B cell (primary cell): ENCODE results near the gene KRT80. TPM values are rescaled to one million over a fixed set of nuclear protein-coding genes. Genes with fewer than 3 reads are reported as not detected.

Experiments used
- ATAC-seq: fragments of 200-7000 bp; cut with Tn5 transposase; one replicate; pipeline ENCODE4 v1.10.0; 2021; ENCODE audit warnings: low read depth, mild to moderate bottlenecking, moderate number of reproducible peaks, moderate library complexity
- CTCF ChIA-PET: fragments of 350-600 bp; sonication (Branson Sonifier 250); formaldehyde crosslinking; loops from one replicate; lab custom pipeline; 2021; ENCODE audit warnings: antibody characterized with exemption, inconsistent platforms; lab: Charles Lee
- POLR2A ChIA-PET: fragments of 350-600 bp; sonication (Branson Sonifier 250); formaldehyde crosslinking; loops from one replicate; lab custom pipeline; 2021; ENCODE audit warnings: antibody characterized with exemption; lab: Charles Lee
- DNase-seq: peaks from one replicate; pipeline ENCODE4 v3.0.0; 2013
- H2AFZ ChIP-seq: 2 replicates; pipeline ENCODE4 v1.6.1; 2012; ENCODE audit warnings: mild to moderate bottlenecking, low read depth, low read length; ENCODE audit not compliant: insufficient read depth, poor library complexity, severe bottlenecking
- H3K27ac ChIP-seq, 2 donors: 1 replicate in 1 of 2; 2 replicates in 1 of 2; pipeline ENCODE4 v1.5.1; 2012 to 2013; ENCODE audit warnings: low read length in 2 of 2, mild to moderate bottlenecking in 2 of 2, moderate library complexity in 1 of 2
- H3K27me3 ChIP-seq, 4 experiments: fragments of 200-600 bp in 1 of 4; sonication (generic) in 1 of 4; replicated peaks in 1 of 4; 1 replicate in 2 of 4; 2 replicates in 2 of 4; pipeline versions ENCODE4 v1.6.1 to v1.7.0; 2013 to 2016; ENCODE audit warnings: low read length in 3 of 4, mild to moderate bottlenecking in 2 of 4, mixed read lengths in 1 of 4, moderate library complexity in 1 of 4; ENCODE audit not compliant: insufficient read depth in 4 of 4, control insufficient read depth in 3 of 4; ENCODE audit errors: control extremely low read depth in 1 of 4
- H3K36me3 ChIP-seq, 2 experiments: replicated peaks in 1 of 2; 1 replicate in 1 of 2; 2 replicates in 1 of 2; pipeline versions ENCODE4 v1.6.1 to v1.7.1; 2013; ENCODE audit warnings: low read length in 1 of 2; ENCODE audit not compliant: insufficient read depth in 2 of 2, control insufficient read depth in 1 of 2; ENCODE audit errors: control extremely low read depth in 1 of 2, extremely low read depth in 1 of 2
- H3K4me1 ChIP-seq, 2 donors: fragments of 200-600 bp in 1 of 2; sonication (generic) in 1 of 2; 1 replicate in 1 of 2; 2 replicates in 1 of 2; pipeline versions ENCODE4 v1.5.1 to v1.6.1; 2013 to 2017; ENCODE audit warnings: low read length in 2 of 2; ENCODE audit not compliant: control insufficient read depth in 2 of 2, insufficient read depth in 2 of 2
- H3K4me2 ChIP-seq: replicated peaks from 2 replicates; pipeline ENCODE3; 2012; ENCODE audit warnings: mild to moderate bottlenecking, low read depth, low read length; ENCODE audit not compliant: poor library complexity, severe bottlenecking
- H3K4me3 ChIP-seq, 5 experiments: fragments of 200-600 bp in 1 of 5; sonication (generic) in 1 of 5; 1 replicate in 3 of 5; 2 replicates in 2 of 5; pipeline versions ENCODE4 v1.5.1 to v1.7.0; 2011 to 2016; ENCODE audit warnings: low read length in 4 of 5, mild to moderate bottlenecking in 4 of 5, low read depth in 2 of 5, control low read depth in 1 of 5, moderate library complexity in 1 of 5; ENCODE audit not compliant: insufficient read depth in 1 of 5; ENCODE audit errors: control extremely low read depth in 1 of 5, extremely low read depth in 1 of 5
- H3K79me2 ChIP-seq: fragments of 200-600 bp; sonication (generic); one replicate; pipeline ENCODE4 v1.6.0; 2016; ENCODE audit warnings: low read length; ENCODE audit not compliant: control insufficient read depth, insufficient read depth
- H3K9ac ChIP-seq: fragments of 200-600 bp; sonication (generic); 2 replicates; pipeline ENCODE4 v1.6.1; 2017; ENCODE audit warnings: mild to moderate bottlenecking, low read length, moderate library complexity
- H3K9me3 ChIP-seq, 3 donors: one replicate each; pipeline versions ENCODE4 v1.6.1 to v1.7.1; 2013; ENCODE audit warnings: low read length in 2 of 3; ENCODE audit not compliant: control insufficient read depth in 2 of 3, insufficient read depth in 1 of 3; ENCODE audit errors: control extremely low read depth in 1 of 3
- H4K20me1 ChIP-seq: 2 replicates; pipeline ENCODE4 v1.6.0; 2012; ENCODE audit warnings: mild to moderate bottlenecking, low read length; ENCODE audit not compliant: insufficient read depth, control insufficient read depth, poor library complexity, severe bottlenecking
- H3K27ac Mint-ChIP-seq: one replicate; pipeline ENCODE4 v1.8.0; 2021; ENCODE audit warnings: mixed read lengths
- H3K27me3 Mint-ChIP-seq: one replicate; pipeline ENCODE4 v1.8.0; 2021; ENCODE audit warnings: mixed read lengths
- H3K4me1 Mint-ChIP-seq: one replicate; pipeline ENCODE4 v1.8.0; 2021; ENCODE audit warnings: mixed read lengths
- H3K4me3 Mint-ChIP-seq: one replicate; pipeline ENCODE4 v1.8.0; 2021; ENCODE audit warnings: mixed read lengths
- H3K9me3 Mint-ChIP-seq: one replicate; pipeline ENCODE4 v1.8.0; 2022; ENCODE audit warnings: mixed read lengths; ENCODE audit not compliant: insufficient read depth
- EZH2 ChIP-seq: IDR thresholded peaks from 2 replicates; pipeline ENCODE4 v1.6.1; 2012; ENCODE audit warnings: borderline replicate concordance, low read depth, mild to moderate bottlenecking, moderate library complexity, low read length; ENCODE audit not compliant: insufficient read depth, poor library complexity, severe bottlenecking
- WGBS: methylation state at CpG from one replicate; pipeline ENCODE4 v1.1.5; 2013; ENCODE audit warnings: missing lambda C conversion rate; ENCODE audit not compliant: insufficient coverage; 5-methylcytosine and 5-hydroxymethylcytosine counted together
- intact Hi-C: fragments of 100-400 bp; cut with micrococcal nuclease; formaldehyde crosslinking; loops from one replicate; pipeline ENCODE4 v1.10.0; 2022
- polyA plus RNA-seq: library from polyadenylated mRNA; depleted of rRNA; stranded (reverse); fragments of >200 nt; gene quantifications from 2 replicates; pipeline ENCODE4 v1.2.3, GENCODE V29; 2012
- total RNA-seq, 2 donors: library from RNA; stranded (reverse); fragments of 120-200 nt in 1 of 2; gene quantifications; 1 replicate in 1 of 2; 2 replicates in 1 of 2; pipeline versions ENCODE4 v1.2.3 to v1.2.4, GENCODE V29; 2013 to 2022
- TF ChIP-seq, protein P1 (sequence below): fragments of 200-600 bp; IDR thresholded peaks from one replicate; pipeline ENCODE4 v1.8.0; 2022; ENCODE audit warnings: antibody characterized with exemption, mild to moderate bottlenecking

The KRT80 gene
- total and polyA plus RNA-seq, 2 donors (not counting 1 experiment from before 2014, with no cell fraction given) = not detected

DNA sequence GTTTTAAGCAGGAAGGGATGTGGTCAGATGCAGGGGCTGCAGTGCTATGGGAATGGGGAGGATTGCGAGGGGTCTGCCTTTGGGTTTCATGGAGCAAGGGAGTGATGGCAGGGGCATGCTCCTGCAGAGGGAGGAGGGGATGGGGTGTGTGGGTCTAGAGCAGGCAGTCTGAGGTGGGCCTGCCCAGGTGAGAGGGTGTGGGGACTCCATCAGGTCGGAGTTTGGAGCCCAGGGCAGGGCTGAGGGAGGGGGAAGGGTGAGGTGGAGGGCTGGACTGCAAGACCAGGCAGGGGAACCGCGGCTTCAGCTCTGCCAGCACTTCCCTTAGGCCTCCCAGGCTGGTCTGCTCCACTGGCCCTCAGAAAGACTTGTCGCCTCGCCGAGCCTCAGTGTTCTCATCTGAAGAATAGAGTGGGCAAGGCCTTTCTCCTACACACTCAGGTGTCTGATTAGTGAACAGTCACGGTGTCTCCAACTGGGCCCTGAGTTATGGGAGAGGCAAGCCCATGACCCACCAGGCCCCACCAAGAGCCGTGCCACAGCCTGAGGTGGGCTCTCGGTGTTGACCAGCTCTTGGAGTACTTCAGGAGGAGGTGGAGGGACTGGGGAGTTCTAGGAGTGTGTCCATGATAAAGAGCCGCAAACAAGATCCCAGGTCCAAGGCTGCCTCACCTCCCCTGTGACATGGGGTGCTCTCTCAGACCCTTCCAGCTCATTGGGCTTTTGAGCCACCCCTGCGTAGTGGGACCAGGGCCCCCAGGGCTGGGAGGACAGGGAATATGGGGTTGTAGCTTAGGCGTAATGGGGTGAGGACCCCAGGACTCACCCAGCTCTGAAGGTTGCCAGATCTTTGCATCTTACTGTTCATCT is 20.1 kb upstream of the KRT80 start:
- Mint-ChIP-seq H3K4me3 (no peak overlapping the region), H3K27me3 (peaks cover 43% of the 10 kb centered on the region), H3K27ac (no peak overlapping the region), H3K4me1 (no peaks in the 10 kb centered on the region), H3K9me3 (no peaks in the 10 kb centered on the region)
- Histone ChIP-seq H3K4me3 (no peak overlapping the region), H2AFZ (no peak overlapping the region), H4K20me1 (no peaks in the 10 kb centered on the region), H3K4me1 (no peaks in the 10 kb centered on the region), H3K9ac (no peak overlapping the region), H3K27me3 (peaks cover 0 to 4% (median 0%) of the 10 kb centered on the region in 4 experiments), H3K79me2 (no peaks in the 10 kb centered on the region), H3K9me3 (no peaks in the 10 kb centered on the region), H3K27ac (no peak overlapping the region), H3K36me3 (no peaks in the 10 kb centered on the region), H3K4me2 (no peak overlapping the region)
- TF ChIP-seq EZH2 = no peak
- TF ChIP-seq, protein P1, sequence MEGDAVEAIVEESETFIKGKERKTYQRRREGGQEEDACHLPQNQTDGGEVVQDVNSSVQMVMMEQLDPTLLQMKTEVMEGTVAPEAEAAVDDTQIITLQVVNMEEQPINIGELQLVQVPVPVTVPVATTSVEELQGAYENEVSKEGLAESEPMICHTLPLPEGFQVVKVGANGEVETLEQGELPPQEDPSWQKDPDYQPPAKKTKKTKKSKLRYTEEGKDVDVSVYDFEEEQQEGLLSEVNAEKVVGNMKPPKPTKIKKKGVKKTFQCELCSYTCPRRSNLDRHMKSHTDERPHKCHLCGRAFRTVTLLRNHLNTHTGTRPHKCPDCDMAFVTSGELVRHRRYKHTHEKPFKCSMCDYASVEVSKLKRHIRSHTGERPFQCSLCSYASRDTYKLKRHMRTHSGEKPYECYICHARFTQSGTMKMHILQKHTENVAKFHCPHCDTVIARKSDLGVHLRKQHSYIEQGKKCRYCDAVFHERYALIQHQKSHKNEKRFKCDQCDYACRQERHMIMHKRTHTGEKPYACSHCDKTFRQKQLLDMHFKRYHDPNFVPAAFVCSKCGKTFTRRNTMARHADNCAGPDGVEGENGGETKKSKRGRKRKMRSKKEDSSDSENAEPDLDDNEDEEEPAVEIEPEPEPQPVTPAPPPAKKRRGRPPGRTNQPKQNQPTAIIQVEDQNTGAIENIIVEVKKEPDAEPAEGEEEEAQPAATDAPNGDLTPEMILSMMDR = no peak
- ChIA-PET CTCF (no interaction called here), POLR2A (no interaction called here)
- DNase-seq (no peak), ATAC-seq (no peak)
- WGBS = 86% methylated on average over 10 of the region's 13 CpGs
- intact Hi-C loops = no loop called here
